DOHH2 (cell line): ENCODE data around the gene KIRREL3.

ENCODE experiments used
- H3F3A ChIP-seq: fragments of 200-600 bp; sonication (generic), shearing (Covaris generic); 2 replicates; pipeline ENCODE4 v1.6.0; 2016; ENCODE audit warnings: antibody characterized with exemption, mild to moderate bottlenecking; ENCODE audit not compliant: control insufficient read depth, insufficient read depth
- H3K27ac ChIP-seq: fragments of 200-600 bp; sonication (generic); 2 replicates; pipeline ENCODE4 v1.5.1; 2014; ENCODE audit warnings: low read depth, mild to moderate bottlenecking, low read length, moderate library complexity
- H3K27me3 ChIP-seq: fragments of 200-600 bp; sonication (generic); 2 replicates; pipeline ENCODE4 v1.6.1; 2014; ENCODE audit warnings: mild to moderate bottlenecking, low read length, mixed read lengths; ENCODE audit not compliant: control insufficient read depth
- H3K36me3 ChIP-seq: fragments of 200-600 bp; sonication (generic); 2 replicates; pipeline ENCODE4 v1.6.1; 2014; ENCODE audit warnings: mild to moderate bottlenecking, low read length, moderate library complexity, mixed read lengths; ENCODE audit not compliant: control insufficient read depth
- H3K4me1 ChIP-seq: fragments of 200-600 bp; sonication (generic); 2 replicates; pipeline ENCODE4 v1.6.1; 2014; ENCODE audit warnings: mild to moderate bottlenecking, low read length, mixed read lengths; ENCODE audit not compliant: control insufficient read depth
- H3K4me2 ChIP-seq: fragments of 200-600 bp; sonication (generic); 2 replicates; pipeline ENCODE4 v1.6.0; 2014; ENCODE audit warnings: mild to moderate bottlenecking, low read length, moderate library complexity
- H3K4me3 ChIP-seq: fragments of 200-600 bp; sonication (generic); 2 replicates; pipeline ENCODE4 v1.5.1; 2014; ENCODE audit warnings: mild to moderate bottlenecking, low read length, mixed read lengths
- H3K79me2 ChIP-seq: fragments of 200-600 bp; sonication (generic); 2 replicates; pipeline ENCODE4 v1.6.1; 2014; ENCODE audit warnings: mild to moderate bottlenecking, low read length, mixed read lengths; ENCODE audit not compliant: control insufficient read depth
- H3K9me2 ChIP-seq: fragments of 200-600 bp; sonication (generic); replicated peaks from 2 replicates; pipeline ENCODE4 v1.6.1; 2014; ENCODE audit warnings: mild to moderate bottlenecking, low read length, mixed read lengths; ENCODE audit not compliant: control insufficient read depth
- H3K9me3 ChIP-seq: fragments of 200-600 bp; sonication (generic); 2 replicates; pipeline ENCODE4 v1.6.1; 2014; ENCODE audit warnings: antibody characterized with exemption, low read length, mixed read lengths; ENCODE audit not compliant: control insufficient read depth, insufficient read depth
- H4K20me1 ChIP-seq: fragments of 200-600 bp; sonication (generic); 2 replicates; pipeline ENCODE4 v1.6.0; 2014; ENCODE audit warnings: low read depth, mild to moderate bottlenecking, antibody characterized with exemption, low read length, moderate library complexity; ENCODE audit not compliant: control insufficient read depth, insufficient read depth
- CTCF ChIP-seq: fragments of 200-600 bp; sonication (generic); IDR thresholded peaks from one replicate; pipeline ENCODE4 v1.5.1; 2014; ENCODE audit warnings: antibody characterized with exemption, mild to moderate bottlenecking, low read depth, low read length; ENCODE audit not compliant: poor library complexity, severe bottlenecking
- EZH2phosphoT487 ChIP-seq: fragments of 200-600 bp; sonication (generic); IDR thresholded peaks from 2 replicates; pipeline ENCODE4 v1.6.1; 2017; ENCODE audit warnings: borderline replicate concordance, mild to moderate bottlenecking, antibody characterized with exemption, low read length, moderate library complexity, mixed read lengths

Gene KIRREL3

GRCh38 chr11:126423743-126424142 lies 576.8 kb downstream of the KIRREL3 start:
- H3K4me1 ChIP-seq: peaks cover 42% of the 10 kb centered on the region
- H3K4me2 ChIP-seq: no peak overlapping the region
- no peaks in the 10 kb centered on the region for H3K79me2 ChIP-seq
- H3F3A ChIP-seq: peaks cover 3% of the 10 kb centered on the region; the same call in 1 of the 2 replicates
- no peak overlapping the region for H3K4me3 ChIP-seq
- H3K27me3 ChIP-seq: no peaks in the 10 kb centered on the region
- no peaks in the 10 kb centered on the region for H3K9me2 ChIP-seq
- no peaks in the 10 kb centered on the region for H3K36me3 ChIP-seq
- TF ChIP-seq EZH2phosphoT487: no peak
- TF ChIP-seq CTCF: no peak
- no peaks in the 10 kb centered on the region for H4K20me1 ChIP-seq
- no peak overlapping the region for H3K27ac ChIP-seq
- H3K9me3 ChIP-seq: no peaks in the 10 kb centered on the region

DNA sequence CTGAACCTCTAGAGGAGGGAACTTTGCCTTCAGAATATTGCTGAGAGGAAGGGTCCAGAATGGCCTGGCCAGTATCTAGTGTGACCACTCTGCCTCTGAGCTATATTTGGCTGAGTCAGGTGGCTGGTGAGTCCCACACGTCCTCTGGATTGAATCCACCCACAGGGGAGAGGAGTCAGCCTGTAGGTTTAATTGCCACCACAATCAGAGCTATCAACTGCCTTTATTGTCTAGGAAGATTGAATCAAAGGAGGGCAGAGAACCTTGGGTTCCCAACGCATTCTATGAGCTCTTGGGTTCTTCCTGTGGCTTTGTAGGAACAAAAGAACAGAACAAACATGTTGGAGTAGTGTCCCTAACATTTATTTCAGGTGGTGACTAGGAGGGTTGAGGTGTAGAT lies 577.4 kb downstream of the KIRREL3 start:
- H3K36me3 ChIP-seq: no peaks in the 10 kb centered on the region
- H3F3A ChIP-seq: peaks cover 3% of the 10 kb centered on the region; the same call in 1 of the 2 replicates
- no peak overlapping the region for H3K27ac ChIP-seq
- H3K9me2 ChIP-seq: no peaks in the 10 kb centered on the region
- no peaks in the 10 kb centered on the region for H3K9me3 ChIP-seq
- no peaks in the 10 kb centered on the region for H3K27me3 ChIP-seq
- no peak overlapping the region for H3K4me3 ChIP-seq
- no peak for TF ChIP-seq EZH2phosphoT487
- TF ChIP-seq CTCF: no peak
- no peaks in the 10 kb centered on the region for H3K79me2 ChIP-seq
- H3K4me2 ChIP-seq: no peak overlapping the region
- peaks cover 41% of the 10 kb centered on the region for H3K4me1 ChIP-seq
- H4K20me1 ChIP-seq: no peaks in the 10 kb centered on the region

- no peaks in the 10 kb centered on the region for H3K9me3 ChIP-seq
- no peaks in the 10 kb centered on the region for H3K27me3 ChIP-seq
- H3K9me2 ChIP-seq: no peaks in the 10 kb centered on the region
- TF ChIP-seq EZH2phosphoT487 (no peak), CTCF (no peak)
- H3K79me2 ChIP-seq: no peaks in the 10 kb centered on the region
- H4K20me1 ChIP-seq: no peaks in the 10 kb centered on the region
- H3F3A ChIP-seq: peaks cover 3% of the 10 kb centered on the region; the same call in 1 of the 2 replicates
- no peak overlapping the region for H3K27ac ChIP-seq
- H3K4me3 ChIP-seq: no peak overlapping the region
- H3K4me2 ChIP-seq: no peak overlapping the region
- H3K4me1 ChIP-seq: peaks cover 34% of the 10 kb centered on the region
- no peaks in the 10 kb centered on the region for H3K36me3 ChIP-seq
Observed at GRCh38 chr11:126422446-126422845, 578.1 kb downstream of the KIRREL3 start.

DNA sequence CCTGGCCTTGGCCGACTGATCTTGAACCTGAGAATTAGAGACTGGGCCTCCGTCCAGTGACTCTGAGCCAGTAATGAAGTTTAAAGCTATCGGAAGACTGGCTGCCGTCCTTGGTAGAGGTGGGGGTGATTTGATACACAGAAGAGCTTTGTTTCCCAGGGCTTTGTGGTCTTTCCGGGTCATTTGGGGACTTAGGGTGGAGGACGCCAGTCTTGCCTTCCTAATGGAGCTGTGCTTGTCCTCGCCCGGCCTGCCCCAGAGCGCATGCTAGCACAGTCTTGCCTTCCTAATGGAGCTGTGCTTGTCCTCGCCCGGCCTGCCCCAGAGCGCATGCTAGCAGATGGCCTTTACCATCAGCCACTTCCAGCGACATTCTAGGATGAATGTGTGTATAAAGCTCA lies 579.3 kb downstream of the KIRREL3 start:
- no peaks in the 10 kb centered on the region for H3K9me3 ChIP-seq
- H3K4me3 ChIP-seq: no peak overlapping the region; the same call in 1 of the 2 replicates
- no peaks in the 10 kb centered on the region for H3K9me2 ChIP-seq
- H3K4me2 ChIP-seq: peak overlapping the region; percentile 64; the same call in 1 of the 2 replicates
- no peaks in the 10 kb centered on the region for H3K36me3 ChIP-seq
- H3K79me2 ChIP-seq: no peaks in the 10 kb centered on the region
- peaks cover 3% of the 10 kb centered on the region; the same call in 1 of the 2 replicates for H3F3A ChIP-seq
- TF ChIP-seq EZH2phosphoT487 (no peak), CTCF (no peak)
- H3K27ac ChIP-seq: no peak overlapping the region
- no peaks in the 10 kb centered on the region for H4K20me1 ChIP-seq
- H3K27me3 ChIP-seq: no peaks in the 10 kb centered on the region
- peaks cover 34% of the 10 kb centered on the region for H3K4me1 ChIP-seq
